GM19025 (cell line): Measurements from ENCODE around the gene SPACA6.
"Not testable (repeated sequence)": the region's sequence is repeated elsewhere in the genome, so short reads cannot be mapped to it uniquely, and the experiment has no call there.

Experiments
- ATAC-seq: cut with Tn5 transposase; IDR thresholded peaks from one replicate; pipeline ENCODE4 v1.9.1; 2021; ENCODE audit warnings: mild to moderate bottlenecking, low read depth, moderate library complexity; ENCODE audit not compliant: unreplicated experiment

The SPACA6 gene

DNA sequence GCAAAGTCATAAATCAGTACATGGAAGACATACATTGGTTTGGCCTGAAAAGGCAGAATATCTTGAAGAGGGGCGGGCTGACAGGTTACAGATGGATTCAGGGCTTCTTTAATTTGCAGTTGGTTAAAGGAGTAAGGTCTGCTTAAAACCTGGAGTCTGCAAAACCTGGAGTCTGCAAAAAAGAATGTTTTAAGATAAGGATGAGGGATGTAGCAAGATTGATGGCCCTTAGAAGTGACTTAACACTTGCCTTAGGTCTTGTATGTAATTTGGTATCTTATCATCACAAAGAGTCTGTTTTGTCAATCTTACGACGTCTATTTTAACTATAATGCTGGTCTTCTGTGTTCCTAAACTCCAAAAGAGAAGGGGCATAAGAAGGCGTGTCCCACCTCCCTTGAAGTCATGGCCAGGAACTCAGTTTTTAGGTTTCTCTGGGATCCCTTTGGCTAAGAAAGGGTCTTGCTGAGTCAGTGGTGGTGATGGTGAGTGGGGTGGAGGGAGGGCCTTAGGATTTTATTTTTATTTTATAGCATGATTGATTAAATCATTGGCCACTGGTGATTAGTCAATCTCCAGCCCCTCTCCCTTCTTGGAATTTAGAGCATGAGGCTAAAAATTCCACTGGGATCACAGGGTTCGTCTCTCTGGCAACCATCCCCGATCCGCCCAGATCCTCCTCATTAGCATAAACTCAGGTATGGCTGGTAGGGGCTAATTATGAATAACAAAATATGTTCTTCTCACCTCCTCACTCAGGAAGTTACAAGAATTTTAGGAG lies 40.8 kb downstream of the SPACA6 start:
- no peak for ATAC-seq

DNA sequence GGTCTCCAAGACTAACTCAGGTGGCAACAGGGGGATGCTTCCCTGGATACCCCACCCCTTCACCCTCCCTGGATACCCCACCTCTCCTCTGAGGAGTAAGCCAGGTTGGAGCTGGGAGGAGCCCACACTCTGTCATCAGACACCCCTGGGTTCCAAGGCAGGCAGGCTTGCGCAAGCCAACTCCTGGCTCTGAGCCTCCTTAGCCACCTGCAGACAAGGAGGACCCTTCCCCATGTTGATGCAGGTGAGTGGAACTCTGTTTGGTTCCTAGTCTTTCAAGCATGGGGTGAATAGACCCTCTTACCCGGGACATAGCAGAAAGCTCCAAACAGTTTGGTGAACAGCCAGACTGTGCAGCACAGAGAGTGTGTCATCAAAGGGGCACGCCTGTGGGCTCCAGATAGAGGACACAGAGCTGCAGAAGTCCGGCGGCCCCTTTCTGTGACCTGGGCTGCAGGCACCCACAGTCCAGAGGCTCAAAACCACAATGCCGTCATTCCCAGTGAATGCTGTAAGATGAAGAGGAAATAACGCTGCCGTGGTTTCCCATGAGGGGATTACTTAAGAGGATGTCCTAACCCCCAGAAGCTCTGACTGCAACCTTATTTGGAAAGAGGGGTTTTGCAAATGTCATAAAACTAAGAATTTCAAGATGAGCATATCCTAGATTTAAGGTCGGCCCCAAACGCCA lies 42.8 kb downstream of the SPACA6 start:
- no peak for ATAC-seq

DNA sequence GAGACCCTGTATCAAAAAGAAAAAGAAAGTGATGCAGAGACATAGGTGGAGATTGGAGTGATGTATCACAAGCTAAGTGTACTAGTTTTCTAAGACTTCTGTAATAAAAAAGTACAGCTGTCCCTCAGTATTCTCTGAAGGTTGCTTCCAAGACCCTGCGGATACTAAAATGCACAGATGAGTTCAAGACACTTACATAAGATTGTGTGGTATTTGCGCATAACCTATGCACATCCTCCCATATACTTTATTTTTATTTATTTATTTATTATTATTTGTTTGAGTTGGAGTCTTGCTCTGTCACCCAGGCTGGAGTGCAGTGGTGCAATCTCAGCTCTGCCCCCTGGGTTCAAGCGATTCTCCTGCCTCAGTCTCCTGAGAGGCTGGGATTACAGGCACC lies 44.3 kb downstream of the SPACA6 start:
- ATAC-seq = no peak

DNA sequence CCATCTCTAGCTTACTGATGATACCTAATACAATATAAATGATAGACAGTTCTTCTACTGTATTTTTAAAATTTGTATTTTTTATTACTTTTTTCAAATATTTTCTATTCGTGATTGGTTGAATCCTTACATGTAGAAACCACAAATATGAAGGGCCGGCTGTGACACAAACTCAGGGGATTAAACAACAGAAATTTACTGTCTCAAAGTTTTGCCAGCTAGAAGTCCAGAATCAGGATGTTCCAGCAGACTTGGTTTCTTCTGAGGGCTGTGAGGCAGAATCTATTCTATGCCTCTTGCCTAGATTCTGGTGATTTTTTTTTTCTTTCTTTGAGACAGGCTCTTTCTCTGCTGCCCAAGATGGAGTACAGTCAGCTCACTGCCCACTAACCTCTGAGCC lies 44.8 kb downstream of the SPACA6 start:
- no peak for ATAC-seq

DNA sequence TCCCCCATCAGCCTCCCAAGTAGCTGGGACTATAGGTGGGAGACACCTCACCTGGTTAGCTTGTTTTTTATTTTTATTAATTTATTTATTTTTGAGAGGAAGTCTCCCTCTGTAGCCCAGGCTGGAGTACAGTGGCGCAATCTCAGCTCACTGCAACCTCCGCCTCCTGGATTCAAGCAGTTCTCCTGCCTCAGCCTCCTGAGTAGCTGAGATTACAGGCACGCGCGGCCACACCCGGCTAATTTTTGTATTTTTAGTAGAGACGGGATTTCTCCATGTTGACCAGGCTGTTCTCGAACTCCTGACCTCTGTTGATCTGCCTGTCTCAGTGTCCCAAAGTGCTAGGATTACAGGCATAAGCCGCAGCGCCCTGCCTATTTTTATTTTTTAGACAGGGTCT lies 45.4 kb downstream of the SPACA6 start:
- ATAC-seq = not testable (repeated sequence)

DNA sequence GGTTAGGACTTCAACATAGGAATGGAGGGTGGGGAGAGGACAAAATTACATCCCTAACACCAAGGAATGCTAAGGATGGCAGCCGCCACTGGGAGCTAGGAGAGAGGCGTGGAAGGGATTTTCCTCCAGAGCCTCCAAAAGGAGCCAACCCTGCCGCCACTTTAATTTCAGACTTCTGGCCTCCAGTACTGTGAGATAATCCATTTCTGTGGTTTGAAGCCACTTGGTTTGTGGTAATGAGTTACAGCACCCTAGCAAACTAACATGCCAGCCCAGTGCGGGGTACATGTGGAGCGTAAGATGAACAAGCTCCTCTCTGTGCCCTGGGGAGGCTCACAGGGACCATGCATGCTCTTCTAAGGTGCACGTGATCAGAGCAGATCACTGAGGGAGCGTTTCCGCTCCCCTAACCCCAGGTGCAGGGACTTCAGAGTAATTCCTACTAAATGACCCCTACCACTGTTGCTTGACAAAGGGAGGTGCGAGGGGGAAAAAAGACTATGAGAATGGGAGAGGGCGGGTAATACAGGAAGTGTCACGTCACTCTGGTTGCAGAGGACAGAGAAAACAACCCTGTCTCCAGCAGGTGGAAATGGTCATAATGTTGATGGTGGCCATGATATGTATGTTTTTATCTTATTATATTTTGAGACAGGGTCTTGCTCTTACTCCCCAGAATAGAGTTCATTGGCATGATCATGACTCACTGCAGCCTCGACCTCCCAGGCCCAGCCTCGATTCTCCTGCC lies 46.5 kb downstream of the SPACA6 start:
- no peak for ATAC-seq

DNA sequence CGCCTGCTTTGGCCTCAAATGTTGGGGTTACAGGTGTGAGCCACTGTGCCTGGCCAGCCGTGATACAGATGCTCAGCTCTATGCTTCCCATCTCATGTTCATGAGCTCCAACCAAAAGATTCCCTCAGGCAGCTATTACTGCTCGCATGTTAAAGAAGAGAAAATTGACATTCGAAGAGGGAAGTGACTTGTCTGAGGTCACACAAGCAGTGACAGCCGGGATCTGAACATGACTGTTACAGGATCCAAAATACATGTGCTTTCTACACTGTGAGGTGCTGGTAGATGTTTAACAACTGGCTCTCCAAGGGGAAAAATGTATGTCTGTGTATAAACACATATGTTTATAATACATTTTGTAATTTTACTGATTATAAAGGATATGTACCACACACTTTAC lies 47.2 kb downstream of the SPACA6 start:
- no peak for ATAC-seq

DNA sequence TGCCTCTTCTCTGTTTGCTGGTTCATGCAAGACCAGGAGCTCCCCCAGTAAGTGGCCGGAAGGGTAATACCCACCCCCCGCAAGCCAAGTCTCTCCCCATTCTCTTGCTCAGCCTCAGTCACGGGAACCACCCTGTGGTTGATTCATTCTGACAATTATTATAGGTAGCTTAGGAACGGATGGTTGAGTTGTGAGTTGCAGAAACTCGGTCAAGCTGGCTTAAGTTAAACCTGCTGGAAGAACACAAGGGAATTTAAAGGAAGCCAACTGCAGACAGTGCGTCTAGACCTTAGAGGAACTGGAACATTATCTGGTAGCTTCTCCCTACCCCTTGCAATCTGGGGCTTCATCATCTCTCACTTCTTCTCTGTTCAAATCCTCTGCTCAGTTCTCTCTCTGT lies 49.7 kb downstream of the SPACA6 start:
- no peak for ATAC-seq

DNA sequence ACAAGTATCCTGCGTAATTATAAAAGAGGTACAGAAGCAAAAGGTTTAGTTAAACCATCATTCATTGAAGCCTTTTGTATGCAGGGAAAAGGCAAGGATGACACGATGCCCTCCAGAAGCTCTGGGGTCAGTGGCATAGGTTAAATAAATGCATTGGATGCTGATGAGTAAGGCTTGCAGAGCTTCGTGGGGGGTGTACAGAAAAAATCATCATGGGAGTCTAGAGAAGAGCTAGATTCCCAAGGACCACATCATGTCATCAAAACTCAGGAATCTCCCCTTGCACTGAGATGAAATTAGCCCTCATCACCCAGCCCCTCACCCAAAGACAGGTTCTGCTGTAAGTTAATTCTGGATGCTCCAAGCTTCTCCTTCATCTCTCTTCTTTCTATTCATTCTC lies 50.3 kb downstream of the SPACA6 start:
- ATAC-seq = no peak

DNA sequence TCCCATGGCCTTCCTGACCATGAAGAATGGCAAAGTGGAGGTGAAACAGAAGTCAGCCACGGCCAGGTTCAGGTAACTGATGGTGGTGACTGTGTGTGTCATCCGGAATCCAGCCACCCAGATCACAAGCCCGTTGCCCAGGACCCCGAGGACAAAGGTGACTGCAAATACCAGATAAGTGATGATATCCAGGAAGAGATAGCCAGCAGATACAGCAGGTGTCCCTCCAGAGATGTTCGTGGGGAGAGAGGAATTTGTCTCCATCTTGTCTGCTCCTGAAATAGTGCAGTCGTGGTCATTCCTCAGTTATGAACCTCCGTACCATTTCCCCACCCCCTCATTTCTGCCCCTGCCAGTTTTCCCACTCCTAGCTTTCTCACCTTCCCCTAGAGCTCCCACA lies 53.6 kb downstream of the SPACA6 start:
- no peak for ATAC-seq

DNA sequence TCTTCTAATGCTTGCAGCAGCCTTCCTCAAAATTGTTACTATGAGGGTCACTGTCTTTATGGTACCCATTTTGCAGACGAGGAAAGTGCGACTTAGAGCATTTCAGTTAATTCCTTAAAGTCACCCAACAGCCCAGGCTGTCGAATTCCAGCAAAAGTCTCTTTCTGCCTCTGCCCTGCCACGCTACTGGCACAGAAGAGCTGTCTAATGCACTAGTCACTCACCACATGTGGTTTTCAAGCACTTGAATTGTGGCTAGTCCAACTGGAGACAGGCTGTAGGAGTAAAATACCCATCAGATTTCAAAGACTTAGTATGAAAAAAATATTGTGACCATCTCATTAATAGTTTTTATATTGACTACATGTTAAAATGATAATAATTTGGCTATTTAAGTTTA lies 56.8 kb downstream of the SPACA6 start:
- no peak for ATAC-seq

DNA sequence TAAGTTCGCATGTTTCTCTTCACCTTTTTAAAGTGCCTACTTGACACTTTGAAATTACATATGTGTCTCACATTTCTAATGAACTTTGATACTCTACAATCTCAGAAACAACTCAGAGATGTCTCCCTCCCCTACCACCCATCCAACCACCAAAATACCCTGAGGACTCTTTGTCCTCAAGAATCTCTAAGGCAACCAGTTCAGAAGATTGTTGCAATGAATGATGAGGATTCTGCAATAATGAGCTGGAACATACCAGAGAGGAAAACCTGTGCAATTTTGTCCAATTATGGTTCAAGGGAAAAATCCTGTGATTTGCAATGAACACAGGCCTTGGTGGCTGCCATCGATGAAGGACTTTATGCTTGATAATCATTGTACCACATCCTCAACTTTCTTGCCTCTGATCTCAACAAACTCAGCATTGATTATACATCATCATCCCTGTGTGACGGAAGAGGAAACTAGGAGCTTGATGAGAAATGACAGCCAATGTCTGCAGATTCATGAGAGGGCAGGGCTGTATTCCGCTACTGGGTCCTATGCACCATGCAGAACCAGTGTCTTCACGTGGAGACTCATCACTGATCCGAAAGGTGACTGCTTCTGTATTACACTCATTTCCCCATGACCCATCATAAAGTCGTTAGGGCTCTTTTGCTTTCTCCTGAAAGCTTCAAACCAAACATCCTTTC lies 57.4 kb downstream of the SPACA6 start:
- no peak for ATAC-seq

DNA sequence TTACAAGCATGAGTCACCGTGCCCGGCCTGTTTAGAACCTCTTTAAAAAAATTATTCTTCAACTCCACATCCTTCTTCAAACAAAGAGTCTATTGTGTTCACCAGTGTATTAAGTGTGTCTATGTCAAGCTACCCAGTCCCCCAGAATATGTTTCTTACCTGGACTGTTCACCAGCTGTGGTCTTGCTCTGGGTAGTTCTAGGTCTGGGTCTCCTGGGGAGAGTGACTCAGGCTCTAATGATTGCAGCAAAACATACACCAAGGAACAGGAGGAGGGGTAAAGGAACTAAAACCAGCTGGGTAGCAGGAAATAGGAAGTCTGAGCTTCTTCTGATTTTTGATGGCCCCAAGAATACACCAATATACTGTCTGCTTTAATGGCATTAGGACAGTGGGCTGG lies 58.5 kb downstream of the SPACA6 start, which contains the start of gene FPR1:
TSS of gene FPR1 (minus strand) at position 224 of the 400 bp plus-strand sequence. CDS start 4,884 bp downstream, outside the sequence.
- ATAC-seq = no peak

DNA sequence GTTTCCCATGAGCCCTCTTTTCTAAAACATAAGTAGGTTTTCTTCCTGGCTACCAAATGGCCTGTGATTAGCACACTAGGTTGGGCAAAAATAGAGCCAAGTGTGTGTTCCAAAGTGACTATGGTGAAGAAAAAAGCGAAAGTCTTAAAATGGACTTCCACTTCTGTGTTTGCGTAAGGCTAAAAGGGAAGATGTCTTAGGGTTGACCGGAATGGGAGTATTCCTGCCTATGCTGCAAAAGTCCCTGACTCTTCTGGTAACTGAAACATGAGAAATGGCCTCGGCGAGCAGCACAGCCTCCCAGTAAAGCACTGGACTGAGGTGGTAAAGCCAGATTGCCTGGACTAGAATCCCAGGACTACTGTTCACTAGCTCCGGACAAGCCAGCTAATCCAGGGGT lies 61.0 kb downstream of the SPACA6 start:
- ATAC-seq = no peak

DNA sequence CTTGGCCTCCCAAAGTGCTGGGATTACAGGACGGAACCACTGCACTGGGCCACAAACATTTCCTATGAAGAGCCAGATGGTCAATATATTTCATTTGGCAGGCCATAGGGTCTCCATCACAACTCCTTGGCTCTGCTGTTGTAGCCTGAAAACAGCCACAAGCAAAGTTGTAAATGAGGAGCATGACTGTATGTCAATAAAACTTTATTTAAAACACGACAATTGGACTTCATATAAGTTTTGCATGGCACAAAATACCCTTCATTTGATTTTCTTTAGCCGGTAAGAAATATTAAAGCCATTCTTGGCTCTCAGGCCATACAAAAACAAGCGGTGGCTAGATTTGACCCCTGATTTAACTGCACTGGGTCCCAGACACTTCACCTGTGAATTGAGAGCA lies 61.6 kb downstream of the SPACA6 start:
- no peak for ATAC-seq
